GM18951 (cell line): Measurements from ENCODE around the gene GMEB2.
"Not testable (repeated sequence)": the region's sequence is repeated elsewhere in the genome, so short reads cannot be mapped to it uniquely, and the experiment has no call there.

Experiments used
- POLR2A ChIP-seq: IDR thresholded peaks from 4 replicates; pipeline ENCODE4 v1.6.1; 2011; ENCODE audit warnings: mild to moderate bottlenecking; ENCODE audit not compliant: insufficient read length, insufficient read depth; ENCODE audit errors: extremely low read depth
- in situ Hi-C: fragments of 300-500 bp; cut with MboI; formaldehyde crosslinking; loops from one replicate; pipeline ENCODE4 v1.12.0; 2022; ENCODE audit warnings: low sequenced_read_pairs, mixed read lengths, inconsistent platforms; ENCODE audit not compliant: unreplicated experiment

Gene GMEB2

GRCh38 chr20:63652192-63652980 lies 25.5 kb upstream of the GMEB2 start:
- TF ChIP-seq POLR2A: no peak
- in situ Hi-C loops: no loop called here

- in situ Hi-C loops: no loop called here
- TF ChIP-seq POLR2A: no peak
These were observed 25.0 kb upstream of the GMEB2 start for GRCh38 chr20:63651942-63652191.

- in situ Hi-C loops: not testable (repeated sequence)
These were observed 23.6 kb upstream of the GMEB2 start for GRCh38 chr20:63650486-63650885.

GRCh38 chr20:63648895-63649589 lies 22.1 kb upstream of the GMEB2 start:
- in situ Hi-C loops: no loop called here
- TF ChIP-seq POLR2A: no peak

DNA sequence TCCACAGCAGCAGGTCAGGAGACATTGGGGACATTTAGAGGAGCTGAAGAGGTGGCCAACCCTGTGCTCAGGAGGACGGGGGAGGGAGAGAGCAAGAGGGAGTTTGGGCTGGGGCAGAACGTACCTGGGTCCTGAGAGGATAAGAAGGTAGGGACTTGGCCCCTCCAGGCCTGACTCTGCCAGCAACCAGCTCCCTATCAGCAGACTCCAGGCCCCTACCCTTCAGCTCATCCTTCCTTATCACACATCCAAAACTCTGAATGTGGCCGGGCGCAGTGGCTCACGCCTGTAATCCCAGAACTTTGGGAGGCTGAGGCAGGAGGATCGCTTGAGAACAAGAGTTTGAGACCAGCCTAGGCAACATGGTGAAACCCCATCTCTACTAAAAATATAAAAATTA lies 21.3 kb upstream of the GMEB2 start:
- no peak for TF ChIP-seq POLR2A

GRCh38 chr20:63645218-63645617 lies 18.3 kb upstream of the GMEB2 start:
- in situ Hi-C loops: no loop called here
- TF ChIP-seq POLR2A: no peak

More for the DNA sequence above, 21.3 kb upstream of the GMEB2 start:
- in situ Hi-C loops: no loop called here

DNA sequence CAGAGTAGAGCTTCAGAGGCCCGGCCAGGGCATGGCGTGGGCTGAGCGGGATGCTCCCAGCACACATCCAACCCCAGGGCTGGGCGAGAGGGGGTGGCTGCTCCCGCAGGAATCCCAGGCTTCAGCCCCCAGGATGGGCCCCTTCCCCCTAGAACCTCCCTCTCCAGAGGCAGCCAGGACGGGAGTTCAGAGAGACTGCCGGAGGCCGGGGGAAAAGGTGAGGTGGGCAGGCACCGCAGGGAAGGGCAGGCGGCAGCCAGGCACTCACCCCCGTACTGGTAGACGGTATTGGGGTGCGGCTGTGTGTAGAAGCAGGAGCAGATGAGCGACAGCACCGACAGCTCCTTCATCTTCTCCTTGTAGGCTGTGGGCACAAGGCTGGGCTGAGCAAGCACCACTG lies 17.0 kb upstream of the GMEB2 start:
- no peak for TF ChIP-seq POLR2A
- in situ Hi-C loops: no loop called here

- in situ Hi-C loops: no loop called here
These were observed 16.6 kb upstream of the GMEB2 start for GRCh38 chr20:63643499-63643898.

GRCh38 chr20:63642527-63643247 lies 15.8 kb upstream of the GMEB2 start:
- TF ChIP-seq POLR2A: no peak
- in situ Hi-C loops: no loop called here

More at GRCh38 chr20:63643499-63643898, 16.6 kb upstream of the GMEB2 start:
- TF ChIP-seq POLR2A: no peak

- in situ Hi-C loops: no loop called here
- TF ChIP-seq POLR2A: peak; percentile 42
These were observed 15.1 kb upstream of the GMEB2 start for GRCh38 chr20:63641792-63642523.

GRCh38 chr20:63641146-63641791 lies 14.4 kb upstream of the GMEB2 start:
- no peak for TF ChIP-seq POLR2A
- in situ Hi-C loops: no loop called here

DNA sequence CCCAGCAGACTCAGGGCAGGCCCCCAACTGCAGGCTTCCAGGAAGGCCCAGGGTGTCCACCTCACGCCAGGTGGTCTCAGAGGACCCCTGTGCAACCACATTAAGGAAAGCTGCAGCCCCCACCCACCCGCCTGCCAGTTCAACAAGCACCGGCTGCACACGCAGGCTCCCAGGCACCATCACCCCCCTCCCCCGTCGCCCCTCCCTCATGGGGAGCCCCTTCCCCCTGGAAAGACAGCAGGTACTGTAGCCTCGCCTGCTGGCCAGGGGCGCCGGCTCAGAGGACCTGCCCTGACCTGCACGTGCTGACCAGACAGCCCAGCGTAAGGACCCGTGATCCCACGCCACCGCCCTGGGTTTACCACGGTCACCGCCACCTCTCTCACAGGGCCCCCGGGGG lies 13.8 kb upstream of the GMEB2 start:
- in situ Hi-C loops: not testable (repeated sequence)

DNA sequence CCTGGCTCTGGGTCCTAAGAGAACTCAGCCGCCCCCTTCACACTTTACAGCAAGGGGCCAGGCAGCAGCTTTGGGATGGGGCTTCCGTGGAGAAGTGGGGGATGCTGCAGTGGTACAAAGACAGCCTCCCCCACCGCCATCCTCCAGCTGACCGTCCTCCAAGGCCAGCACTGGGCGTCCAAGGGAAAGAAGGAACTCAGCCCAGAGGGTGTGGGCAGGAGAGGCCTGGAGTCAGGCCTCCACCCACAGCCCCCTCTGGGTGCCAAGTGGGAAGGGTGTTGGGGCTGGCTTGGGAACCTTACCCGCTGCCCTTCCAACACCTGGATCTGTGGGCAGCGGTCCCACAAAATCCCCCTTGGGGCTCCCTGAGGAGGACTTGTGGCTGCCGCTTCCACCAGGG lies 13.2 kb upstream of the GMEB2 start:
- TF ChIP-seq POLR2A: no peak

More for the DNA sequence above, 13.2 kb upstream of the GMEB2 start:
- in situ Hi-C loops: no loop called here
